ENCODE data around the gene ADCYAP1.
A peak's percentile ranks its signal among the peaks of the same experiment; 100 is the strongest.

Gene ADCYAP1

GRCh38 chr18:911025-911424 is 6.4 kb downstream of the ADCYAP1 start:
- DNase-seq: peak; percentile 55

DNA sequence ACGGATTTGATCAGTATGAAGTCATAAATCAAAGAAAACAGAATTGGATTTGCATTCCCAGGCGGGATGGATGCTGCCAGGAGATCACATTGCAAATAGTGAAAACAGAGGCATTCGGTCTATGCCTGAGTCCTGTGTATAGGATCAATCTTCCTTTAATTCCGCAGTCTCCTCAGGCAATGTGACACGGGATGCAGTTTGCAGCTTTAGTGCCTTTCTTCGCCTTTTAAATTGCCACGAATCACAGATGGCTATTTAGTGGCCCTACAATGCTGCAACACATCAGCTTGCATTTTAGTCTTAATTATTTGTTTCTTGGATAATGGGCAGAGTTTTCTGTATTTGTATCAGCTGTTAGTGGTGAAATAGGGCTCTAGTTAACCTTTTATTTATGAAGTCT is 6.8 kb downstream of the ADCYAP1 start:
- no peak for DNase-seq

DNA sequence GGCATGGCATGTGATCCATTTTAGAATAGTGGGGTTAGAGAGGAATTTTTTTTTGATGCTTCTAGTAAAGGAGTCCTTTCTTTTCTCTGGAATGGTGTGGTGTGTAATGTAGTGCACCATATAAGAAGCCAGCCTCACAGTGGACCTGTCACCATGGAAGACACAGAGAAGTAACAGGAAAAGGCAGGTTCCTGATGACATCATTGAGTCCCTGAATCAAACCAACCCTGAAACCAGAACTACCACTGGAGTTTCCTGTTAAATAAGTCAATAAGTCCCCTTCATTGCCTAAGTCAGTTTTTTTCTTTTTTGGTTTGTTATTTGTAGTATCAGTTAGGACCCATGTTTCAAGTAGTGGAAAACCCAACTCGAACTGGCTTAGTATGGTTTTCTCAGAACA is 11.9 kb downstream of the ADCYAP1 start:
- no peak for DNase-seq

- no peak for DNase-seq
Measured at GRCh38 chr18:919078-919477, 14.4 kb downstream of the ADCYAP1 start.

- DNase-seq: peak; percentile 81
Measured at GRCh38 chr18:923144-923866, 18.6 kb downstream of the ADCYAP1 start.

- no peak for DNase-seq
Measured at GRCh38 chr18:924987-925386, 20.3 kb downstream of the ADCYAP1 start.

GRCh38 chr18:926946-927345 is 22.3 kb downstream of the ADCYAP1 start:
- DNase-seq: peak; percentile 26

GRCh38 chr18:933082-933481 is 28.4 kb downstream of the ADCYAP1 start:
- peak; percentile 89 for DNase-seq

DNA sequence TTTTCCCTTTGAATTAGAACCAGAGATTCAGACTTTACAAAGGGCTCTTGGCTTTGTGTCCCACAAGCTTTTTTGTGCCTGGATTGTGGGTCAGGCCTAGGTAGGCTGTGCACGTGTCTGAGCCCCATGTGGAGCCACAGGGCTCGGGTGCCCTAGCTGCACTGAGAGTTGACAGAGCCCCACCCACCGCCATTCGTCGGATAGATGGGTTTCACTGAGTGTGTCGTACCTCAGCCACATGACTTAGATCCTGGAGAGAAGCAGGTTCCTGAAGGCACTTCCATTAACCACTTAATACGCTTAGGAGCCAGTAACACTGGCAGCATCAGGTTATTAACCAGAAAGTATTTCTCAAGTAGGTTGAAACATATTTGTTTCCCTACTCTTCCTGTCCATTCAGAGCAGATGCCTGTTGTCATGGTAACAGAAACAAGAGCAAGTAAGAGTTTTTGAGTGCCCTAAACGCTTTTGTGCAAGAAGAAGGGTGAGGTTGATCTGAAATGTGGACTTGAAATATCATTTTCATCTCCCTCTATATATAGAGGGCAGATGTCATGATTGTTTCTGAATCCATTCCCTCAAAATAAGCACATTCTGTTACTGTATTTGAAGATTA is 30.0 kb downstream of the ADCYAP1 start:
- DNase-seq: peak; percentile 98

GRCh38 chr18:936941-937340 is 32.3 kb downstream of the ADCYAP1 start:
- no peak for DNase-seq

- no peak for DNase-seq
Measured at GRCh38 chr18:939166-939565, 34.5 kb downstream of the ADCYAP1 start.

GRCh38 chr18:939958-940357 is 35.3 kb downstream of the ADCYAP1 start:
- peak; percentile 32 for DNase-seq

DNA sequence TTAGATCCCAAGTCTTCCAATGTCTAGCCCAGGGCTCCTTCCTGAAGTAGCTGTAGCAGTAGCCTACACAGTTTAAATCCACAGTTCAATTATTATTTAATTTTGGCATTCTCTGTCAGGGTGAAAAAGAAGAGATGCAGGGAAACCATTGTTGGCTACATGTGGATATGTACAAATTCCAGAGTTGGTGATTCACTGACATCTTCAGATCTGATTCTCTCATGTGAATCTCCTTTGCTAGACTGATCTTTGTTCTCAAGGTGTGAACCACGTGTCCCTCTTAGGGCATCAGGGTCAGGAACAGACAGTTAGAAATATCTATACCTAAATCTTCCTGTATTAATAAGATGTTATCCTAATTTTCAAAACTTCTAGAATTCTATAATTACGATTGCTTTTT is 36.7 kb downstream of the ADCYAP1 start:
- DNase-seq: no peak

- DNase-seq: peak; percentile 89
Measured at GRCh38 chr18:944440-944839, 39.8 kb downstream of the ADCYAP1 start.

- no peak for DNase-seq
Measured at GRCh38 chr18:949724-950631, 45.3 kb downstream of the ADCYAP1 start.

DNA sequence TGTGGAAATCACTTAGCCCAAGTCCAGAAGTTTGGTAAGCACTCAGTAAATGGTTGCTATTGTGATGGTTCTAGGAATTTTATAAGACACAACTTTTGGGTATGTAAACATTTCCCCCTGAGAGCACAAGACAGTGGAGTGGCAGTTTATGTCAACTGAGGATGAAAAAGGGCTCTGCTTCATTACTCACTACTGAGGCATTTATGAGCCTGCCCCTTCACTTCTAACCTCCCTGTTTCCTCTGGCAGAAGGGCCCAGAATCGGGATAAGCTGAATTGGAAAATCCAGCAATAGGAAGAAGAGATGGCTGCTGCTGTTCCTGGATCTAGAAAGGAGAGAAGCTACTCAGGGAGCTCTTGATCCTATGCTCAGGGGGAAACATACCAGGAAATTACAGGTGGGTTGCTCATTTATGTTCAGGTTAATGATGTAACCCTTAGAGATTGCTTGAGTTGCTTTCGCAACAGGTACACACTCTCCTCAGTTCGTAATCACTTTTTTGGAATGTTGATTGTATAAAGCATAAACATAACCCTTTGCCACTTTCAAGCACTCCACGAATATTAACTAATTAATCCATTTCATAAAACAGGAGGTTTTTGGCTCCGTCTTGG is 46.3 kb downstream of the ADCYAP1 start:
- DNase-seq: no peak

GRCh38 chr18:955384-956066 is 50.9 kb downstream of the ADCYAP1 start:
- DNase-seq: no peak

DNA sequence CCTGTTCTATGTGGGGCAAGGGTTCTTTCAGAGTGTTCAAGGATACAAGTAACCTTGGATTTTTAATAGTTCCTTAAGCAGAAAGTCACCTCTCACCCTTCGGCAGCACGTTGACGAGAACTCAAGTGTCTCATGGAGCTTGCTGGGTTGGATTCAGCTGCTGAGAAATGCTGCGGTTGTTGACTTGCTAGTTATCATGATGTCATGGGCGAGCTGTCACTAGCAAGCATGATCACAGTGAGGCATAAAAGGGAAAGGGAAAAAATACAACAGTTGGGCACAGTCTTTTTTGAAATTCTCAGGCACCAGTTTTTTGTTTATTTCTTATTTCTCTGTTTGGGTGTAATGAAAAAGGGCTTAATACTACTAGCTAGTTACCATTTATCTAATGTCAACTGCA is 53.2 kb downstream of the ADCYAP1 start:
- DNase-seq: peak; percentile 17

DNA sequence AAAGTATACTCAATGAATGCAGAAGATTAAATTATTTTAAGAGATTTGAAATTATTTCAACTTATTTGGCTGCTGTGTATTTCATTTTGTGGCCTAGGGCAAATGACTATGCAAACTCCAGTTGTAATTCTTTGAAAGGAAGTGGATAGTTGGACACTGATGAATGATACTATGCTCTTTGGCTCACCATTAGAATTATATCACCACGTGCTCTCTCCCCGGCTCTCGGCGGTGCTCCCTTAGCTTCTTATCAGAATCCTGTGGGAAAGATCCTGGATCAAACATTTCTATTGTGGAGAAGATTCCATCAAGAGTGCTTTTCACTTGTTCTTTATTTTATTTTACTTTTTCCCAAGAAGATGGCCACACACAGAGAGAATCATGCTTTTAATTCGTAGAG is 55.2 kb downstream of the ADCYAP1 start:
- no peak for DNase-seq
